GM18873 (cell line): ENCODE data around the gene MAP4.
"Not testable (repeated sequence)": the region's sequence is repeated elsewhere in the genome, so short reads cannot be mapped to it uniquely, and the experiment has no call there.

Experiments
- ATAC-seq: cut with Tn5 transposase; IDR thresholded peaks from one replicate; pipeline ENCODE4 v1.9.1; 2021; ENCODE audit warnings: mild to moderate bottlenecking, moderate library complexity, moderate number of reproducible peaks; ENCODE audit not compliant: unreplicated experiment, low FRiP score

Gene MAP4

GRCh38 chr3:48016301-48016973 lies at the start of gene MAP4:
MAP4 (minus strand) TSS chr3:48016416; CDS start chr3:47998860, 17,556 bp downstream.
- no peak for ATAC-seq

- ATAC-seq = no peak
Measured at GRCh38 chr3:48065035-48065434, 48.8 kb upstream of the MAP4 start.

- no peak for ATAC-seq
Measured at GRCh38 chr3:48064292-48064829, 48.1 kb upstream of the MAP4 start.

- not testable (repeated sequence) for ATAC-seq
Measured at GRCh38 chr3:48061586-48061985, 45.4 kb upstream of the MAP4 start.

- no peak for ATAC-seq
Measured at GRCh38 chr3:48058091-48058490, 41.9 kb upstream of the MAP4 start.

GRCh38 chr3:48057521-48057920 lies 41.3 kb upstream of the MAP4 start:
- ATAC-seq = no peak

- ATAC-seq = no peak
Measured at GRCh38 chr3:48047841-48048464, 31.7 kb upstream of the MAP4 start.

- no peak for ATAC-seq
Measured at GRCh38 chr3:48042071-48042760, 26.0 kb upstream of the MAP4 start.

- no peak for ATAC-seq
Measured at GRCh38 chr3:48039487-48040190, 23.4 kb upstream of the MAP4 start.

GRCh38 chr3:48038971-48039481 lies 22.8 kb upstream of the MAP4 start:
- no peak for ATAC-seq

GRCh38 chr3:48034000-48034516 lies 17.8 kb upstream of the MAP4 start:
- ATAC-seq = no peak

- no peak for ATAC-seq
Measured at GRCh38 chr3:48030188-48030587, 14.0 kb upstream of the MAP4 start.

- no peak for ATAC-seq
Measured at GRCh38 chr3:48026951-48027908, 11.0 kb upstream of the MAP4 start.

GRCh38 chr3:48026098-48026497 lies 9.9 kb upstream of the MAP4 start:
- no peak for ATAC-seq

GRCh38 chr3:48024401-48024800 lies 8.2 kb upstream of the MAP4 start:
- ATAC-seq = no peak

GRCh38 chr3:48023377-48023776 lies 7.2 kb upstream of the MAP4 start:
- no peak for ATAC-seq

GRCh38 chr3:48022178-48022577 lies 6.0 kb upstream of the MAP4 start:
- no peak for ATAC-seq

GRCh38 chr3:48018841-48019240 lies 2.6 kb upstream of the MAP4 start:
- no peak for ATAC-seq
